ENCODE measurements around the gene ITGB1.

DNA sequence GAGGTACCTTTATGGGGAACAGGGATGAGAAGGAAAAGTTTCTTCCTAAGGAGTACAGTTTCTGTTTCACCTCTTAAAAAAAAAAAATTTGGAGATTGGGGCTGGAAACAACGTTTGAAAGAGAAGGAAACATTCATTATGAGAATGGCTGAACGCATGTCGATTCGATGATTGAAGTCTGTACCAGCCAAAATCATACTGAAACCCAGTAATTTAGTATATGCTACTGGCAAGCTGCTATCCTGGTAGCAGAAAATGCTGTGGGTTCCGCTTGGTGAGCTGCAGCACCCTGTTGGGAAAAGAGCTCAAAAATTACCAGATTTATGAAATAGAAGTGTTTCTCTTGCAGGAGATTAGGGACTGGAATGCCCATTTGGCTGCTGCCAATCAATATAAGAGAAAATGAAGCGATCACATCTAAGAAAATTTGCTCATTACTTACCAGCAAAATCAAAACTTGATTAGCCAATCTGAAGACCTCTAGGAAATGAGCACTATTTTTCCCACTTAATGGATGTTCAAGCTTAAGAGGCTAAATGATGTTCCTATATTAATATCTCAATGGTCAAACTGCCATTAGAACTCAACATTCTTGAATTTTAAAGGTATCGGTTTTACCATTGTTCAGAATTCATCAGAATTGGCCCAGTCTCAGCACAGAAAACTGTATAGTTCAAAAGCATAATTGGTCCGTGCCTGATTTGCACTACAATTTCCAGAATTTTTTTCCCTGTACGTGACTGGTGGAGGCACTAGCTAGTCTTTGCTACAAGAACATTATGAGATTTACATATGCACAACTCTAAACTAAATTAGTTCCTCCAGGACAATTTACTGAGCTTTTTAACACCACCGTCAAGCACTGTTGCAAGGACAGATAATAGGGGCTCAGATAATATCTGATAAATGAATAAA, 1.2 kb upstream of the ITGB1 start:
- no peak for TF ChIP-seq CTCF (IDR thresholded peaks at IDR 0.05)
- no peak for TF ChIP-seq POLR2A (IDR thresholded peaks at IDR 0.05)
